Loucy (cell line): ENCODE measurements around the gene MIEN1.

Source experiments
- H2AFZ ChIP-seq: fragments of 200-600 bp; sonication (generic); 2 replicates; pipeline ENCODE4 v1.6.0; 2016; ENCODE audit warnings: antibody characterized with exemption, mild to moderate bottlenecking, low read length, moderate library complexity
- H3F3A ChIP-seq: fragments of 200-600 bp; 2 replicates; pipeline ENCODE4 v1.6.0; 2016; ENCODE audit warnings: antibody characterized with exemption, low read depth, mild to moderate bottlenecking
- H3K27me3 ChIP-seq: fragments of 200-600 bp; sonication (generic); 2 replicates; pipeline ENCODE4 v1.6.1; 2014; ENCODE audit warnings: low read length, mild to moderate bottlenecking; ENCODE audit not compliant: insufficient read depth, poor library complexity, severe bottlenecking
- H3K36me3 ChIP-seq: fragments of 200-600 bp; sonication (generic); 2 replicates; pipeline ENCODE4 v1.6.1; 2016; ENCODE audit warnings: low read length; ENCODE audit not compliant: insufficient read depth
- H3K4me1 ChIP-seq: fragments of 200-600 bp; sonication (generic); 2 replicates; pipeline ENCODE4 v1.5.1; 2014; ENCODE audit warnings: low read length, mild to moderate bottlenecking; ENCODE audit not compliant: insufficient read depth, poor library complexity, severe bottlenecking
- H3K4me2 ChIP-seq: fragments of 200-600 bp; sonication (generic); 2 replicates; pipeline ENCODE4 v1.6.0; 2014; ENCODE audit warnings: antibody characterized with exemption, low read length, low read depth, mild to moderate bottlenecking; ENCODE audit not compliant: poor library complexity, severe bottlenecking
- H3K4me3 ChIP-seq: fragments of 200-600 bp; sonication (generic); 2 replicates; pipeline ENCODE4 v1.5.1; 2014; ENCODE audit warnings: low read length, mild to moderate bottlenecking, mixed read lengths; ENCODE audit not compliant: poor library complexity, severe bottlenecking
- H3K79me2 ChIP-seq: fragments of 200-600 bp; sonication (generic); 2 replicates; pipeline ENCODE4 v1.6.1; 2014; ENCODE audit warnings: low read length; ENCODE audit not compliant: insufficient read depth
- H3K9ac ChIP-seq: fragments of 200-600 bp; sonication (generic); 2 replicates; pipeline ENCODE4 v1.6.0; 2014; ENCODE audit warnings: mild to moderate bottlenecking, low read depth, low read length, moderate library complexity; ENCODE audit not compliant: poor library complexity, severe bottlenecking
- H3K9me2 ChIP-seq: fragments of 200-600 bp; sonication (generic); replicated peaks from 2 replicates; pipeline ENCODE4 v1.6.1; 2016; ENCODE audit warnings: low read depth, low read length, mixed read lengths
- H3K9me3 ChIP-seq: fragments of 200-600 bp; sonication (generic); 2 replicates; pipeline ENCODE4 v1.6.1; 2014; ENCODE audit warnings: mild to moderate bottlenecking, antibody characterized with exemption, low read length, low read depth; ENCODE audit not compliant: insufficient read depth
- H4K20me1 ChIP-seq: fragments of 200-600 bp; sonication (generic); 2 replicates; pipeline ENCODE4 v1.6.0; 2014; ENCODE audit warnings: antibody characterized with exemption, low read length, mild to moderate bottlenecking; ENCODE audit not compliant: insufficient read depth, poor library complexity, severe bottlenecking
- CTCF ChIP-seq: fragments of 200-600 bp; sonication (generic); conservative IDR thresholded peaks from 2 replicates; pipeline ENCODE4 v1.5.1; 2014; ENCODE audit warnings: mild to moderate bottlenecking, antibody characterized with exemption, low read length
- EZH2phosphoT487 ChIP-seq: fragments of 200-600 bp; IDR thresholded peaks from 2 replicates; pipeline ENCODE4 v1.6.1; 2018; ENCODE audit warnings: antibody characterized with exemption, mild to moderate bottlenecking, moderate library complexity, borderline replicate concordance

MIEN1 gene

GRCh38 chr17:39730095-39730921, at the start of gene MIEN1:
Gene MIEN1, minus strand, starts transcription at chr17:39730532. Its CDS starts 37 bp downstream, at chr17:39730495.
- Histone ChIP-seq H4K20me1 (no peaks in the 10 kb centered on the region), H3K9me2 (no peaks in the 10 kb centered on the region), H3K4me3 (peak within 1 kb of the TSS; percentile 91), H3K9ac (peak within 1 kb of the TSS; percentile 81), H3F3A (no peaks in the 10 kb centered on the region), H2AFZ (peak within 1 kb of the TSS; percentile 91), H3K4me1 (peaks cover 10% of the 10 kb centered on the region), H3K79me2 (peaks cover 9% of the 10 kb centered on the region), H3K4me2 (peak within 1 kb of the TSS; percentile 97), H3K27me3 (no peaks in the 10 kb centered on the region), H3K9me3 (no peaks in the 10 kb centered on the region), H3K36me3 (no peaks in the 10 kb centered on the region)
- TF ChIP-seq EZH2phosphoT487 (no peak), CTCF (peak; percentile 71)

- TF ChIP-seq CTCF: no peak
- no peak for TF ChIP-seq EZH2phosphoT487
- H3K9me3 ChIP-seq: no peaks in the 10 kb centered on the region
- H4K20me1 ChIP-seq: no peaks in the 10 kb centered on the region
- H2AFZ ChIP-seq: no peak overlapping the region
- H3K4me3 ChIP-seq: no peak overlapping the region
- H3K36me3 ChIP-seq: no peaks in the 10 kb centered on the region
- H3K9me2 ChIP-seq: no peaks in the 10 kb centered on the region
- no peak overlapping the region for H3K4me2 ChIP-seq
- no peak overlapping the region for H3K9ac ChIP-seq
- H3K27me3 ChIP-seq: peaks cover 52% of the 10 kb centered on the region
- H3K4me1 ChIP-seq: peaks cover 7% of the 10 kb centered on the region
- H3K79me2 ChIP-seq: no peaks in the 10 kb centered on the region
- no peaks in the 10 kb centered on the region for H3F3A ChIP-seq
Observed at GRCh38 chr17:39777534-39778365, 47.4 kb upstream of the MIEN1 start.

GRCh38 chr17:39776252-39776651, 45.9 kb upstream of the MIEN1 start:
- Histone ChIP-seq H3K4me1 (peaks cover 7% of the 10 kb centered on the region), H3K4me3 (no peak overlapping the region)

More at GRCh38 chr17:39776252-39776651, 45.9 kb upstream of the MIEN1 start:
- H2AFZ ChIP-seq: no peak overlapping the region
- H3K4me2 ChIP-seq: no peak overlapping the region
- no peaks in the 10 kb centered on the region for H3K9me2 ChIP-seq
- H4K20me1 ChIP-seq: no peaks in the 10 kb centered on the region
- H3K27me3 ChIP-seq: peaks cover 37% of the 10 kb centered on the region
- H3K79me2 ChIP-seq: no peaks in the 10 kb centered on the region
- no peaks in the 10 kb centered on the region for H3F3A ChIP-seq
- TF ChIP-seq EZH2phosphoT487 (no peak), CTCF (no peak)
- no peaks in the 10 kb centered on the region for H3K9me3 ChIP-seq
- H3K9ac ChIP-seq: no peak overlapping the region
- H3K36me3 ChIP-seq: no peaks in the 10 kb centered on the region
